ENCODE data around the gene MTA1.

MTA1 gene

GRCh38 chr14:105411017-105411941 is 8.3 kb upstream of the MTA1 start:
- no peak for DNase-seq

- DNase-seq = no peak
Observed at GRCh38 chr14:105411985-105412770, 7.4 kb upstream of the MTA1 start.

GRCh38 chr14:105412771-105413543 is 6.7 kb upstream of the MTA1 start:
- DNase-seq = no peak

GRCh38 chr14:105413544-105413886 is 6.1 kb upstream of the MTA1 start:
- DNase-seq = no peak

- DNase-seq = peak; percentile 38
Observed at GRCh38 chr14:105414456-105415371, 4.9 kb upstream of the MTA1 start.

- no peak for DNase-seq
Observed at GRCh38 chr14:105415481-105416428, 3.9 kb upstream of the MTA1 start.

GRCh38 chr14:105416671-105417070 is 3.0 kb upstream of the MTA1 start:
- no peak for DNase-seq

- DNase-seq = no peak
Observed at GRCh38 chr14:105417690-105418121, 1.9 kb upstream of the MTA1 start.

- no peak for DNase-seq
Observed at GRCh38 chr14:105418269-105419194, 1.1 kb upstream of the MTA1 start.

GRCh38 chr14:105420101-105420973 is 710 bp downstream of the MTA1 start:
- DNase-seq = no peak

- DNase-seq = no peak
Observed at GRCh38 chr14:105420974-105421674, 1.5 kb downstream of the MTA1 start.

- no peak for DNase-seq
Observed at GRCh38 chr14:105421723-105422615, 2.3 kb downstream of the MTA1 start.

GRCh38 chr14:105422695-105423487 is 3.3 kb downstream of the MTA1 start:
- DNase-seq = no peak

- DNase-seq = no peak
Observed at GRCh38 chr14:105423488-105424195, 4.0 kb downstream of the MTA1 start.

- DNase-seq = no peak
Observed at GRCh38 chr14:105424861-105425260, 5.2 kb downstream of the MTA1 start.
